Heart left ventricle (tissue), 13 donors: ENCODE results near the gene DRGX.

ENCODE experiments used
- POLR2A ChIP-seq, 2 donors: fragments of 450-650 bp; IDR thresholded peaks; one replicate each; pipeline ENCODE4 v1.6.1; 2017; ENCODE audit warnings: antibody characterized with exemption in 2 of 2, mild to moderate bottlenecking in 2 of 2, moderate library complexity in 2 of 2
- TF ChIP-seq, protein P1 (sequence below), 12 donors: fragments of 200-600 bp; sonication (generic) in 4 of 12; IDR thresholded peaks; one replicate each; pipeline versions ENCODE4 v1.5.0 to v1.8.0; 2018 to 2022; ENCODE audit warnings: antibody characterized with exemption in 12 of 12, mild to moderate bottlenecking in 5 of 12
- donor health status: ischemic (EF 13 %, LVEDD 7.1; RV severe dilation, severe dysfunction).
- donor health status: DM: no; HTN: yes; CAD: no.
- donor health status: DM: no; HTN: no; CAD: no.
- donor health status: ischemic (EF 25% LVEDD 6.9; RV normal size, moderate dysfunction).
- donor health status: ischemic (EF 25% LVEDD 5.7; RV mildly dilated, moderate dysfunction).
- donor health status: ischemic (EF 35%, LVEDD 5.7; RV mildly dilated, moderate dysfunction).
- donor health status: nonischemic (EF 11% LVEDD 7.7; RV severe dilation, severe dysfunction).
- donor health status: DM: yes; HTN: yes; CAD: no.
- donor health status: PGD.
- donor health status: ischemic (EF 29% LVEDD 5.4; RV normal size, mild dysfunction).
- donor health status: nonischemic (EF 23%, LVEDD 6.1; RV moderate dilation, normal function).

DNA sequence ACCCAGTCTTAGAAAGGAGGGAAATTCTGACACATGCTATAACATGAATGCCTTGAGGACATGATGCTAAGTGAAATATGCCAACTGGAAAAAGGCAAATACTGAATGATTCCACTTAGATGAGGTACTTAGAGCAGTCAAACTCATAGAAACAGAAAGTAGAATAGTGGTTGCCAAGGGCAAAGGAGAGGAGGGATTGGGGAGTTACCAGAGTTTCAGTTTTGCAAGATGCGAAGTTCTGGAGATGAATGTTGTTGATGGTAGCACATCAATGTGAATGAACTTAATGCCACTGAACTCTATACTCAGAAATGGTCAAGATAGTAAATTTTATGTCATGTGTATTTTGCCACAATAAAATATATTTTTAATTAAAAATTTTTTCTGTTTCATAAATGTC is 38.9 kb downstream of the DRGX start:
- TF ChIP-seq, protein P1, sequence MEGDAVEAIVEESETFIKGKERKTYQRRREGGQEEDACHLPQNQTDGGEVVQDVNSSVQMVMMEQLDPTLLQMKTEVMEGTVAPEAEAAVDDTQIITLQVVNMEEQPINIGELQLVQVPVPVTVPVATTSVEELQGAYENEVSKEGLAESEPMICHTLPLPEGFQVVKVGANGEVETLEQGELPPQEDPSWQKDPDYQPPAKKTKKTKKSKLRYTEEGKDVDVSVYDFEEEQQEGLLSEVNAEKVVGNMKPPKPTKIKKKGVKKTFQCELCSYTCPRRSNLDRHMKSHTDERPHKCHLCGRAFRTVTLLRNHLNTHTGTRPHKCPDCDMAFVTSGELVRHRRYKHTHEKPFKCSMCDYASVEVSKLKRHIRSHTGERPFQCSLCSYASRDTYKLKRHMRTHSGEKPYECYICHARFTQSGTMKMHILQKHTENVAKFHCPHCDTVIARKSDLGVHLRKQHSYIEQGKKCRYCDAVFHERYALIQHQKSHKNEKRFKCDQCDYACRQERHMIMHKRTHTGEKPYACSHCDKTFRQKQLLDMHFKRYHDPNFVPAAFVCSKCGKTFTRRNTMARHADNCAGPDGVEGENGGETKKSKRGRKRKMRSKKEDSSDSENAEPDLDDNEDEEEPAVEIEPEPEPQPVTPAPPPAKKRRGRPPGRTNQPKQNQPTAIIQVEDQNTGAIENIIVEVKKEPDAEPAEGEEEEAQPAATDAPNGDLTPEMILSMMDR (IDR thresholded peaks at IDR 0.05), result no peak
- no peak for TF ChIP-seq POLR2A (IDR thresholded peaks at IDR 0.05)
